ENCODE data around the gene TBX21.

Gene TBX21

DNA sequence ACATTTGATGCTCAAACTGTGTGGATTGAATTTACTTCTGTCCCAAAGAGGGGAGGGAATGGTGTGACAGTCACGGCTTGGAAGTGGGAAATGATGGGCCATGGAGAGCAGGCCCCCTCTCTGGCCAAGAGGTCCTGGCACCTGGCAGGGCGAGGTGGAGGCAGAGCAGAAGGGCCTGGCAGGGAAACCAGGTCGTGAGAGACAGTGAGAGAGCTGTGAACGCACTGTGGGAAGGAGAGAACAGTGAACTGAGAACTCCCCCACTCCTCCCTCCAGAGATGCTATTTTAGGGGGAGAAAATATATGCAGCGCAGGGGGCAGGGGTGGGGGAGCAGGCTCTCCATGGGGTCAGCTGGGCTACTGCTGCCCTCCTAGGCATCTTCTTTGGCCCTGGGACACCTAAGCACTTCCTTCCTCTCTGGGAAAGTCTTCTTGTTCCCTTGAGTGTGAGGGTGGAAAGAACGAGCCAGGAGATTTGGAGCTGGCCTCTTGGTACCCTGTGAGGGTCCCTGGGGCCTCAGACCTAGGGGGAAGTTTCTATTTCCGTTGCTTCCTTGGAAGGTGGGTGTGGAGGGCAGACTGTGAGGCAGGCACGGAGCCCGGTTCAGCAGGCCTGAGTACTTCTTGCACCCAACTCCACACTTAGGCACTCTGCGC is 17.2 kb upstream of the TBX21 start:
- TF ChIP-seq, protein P1, sequence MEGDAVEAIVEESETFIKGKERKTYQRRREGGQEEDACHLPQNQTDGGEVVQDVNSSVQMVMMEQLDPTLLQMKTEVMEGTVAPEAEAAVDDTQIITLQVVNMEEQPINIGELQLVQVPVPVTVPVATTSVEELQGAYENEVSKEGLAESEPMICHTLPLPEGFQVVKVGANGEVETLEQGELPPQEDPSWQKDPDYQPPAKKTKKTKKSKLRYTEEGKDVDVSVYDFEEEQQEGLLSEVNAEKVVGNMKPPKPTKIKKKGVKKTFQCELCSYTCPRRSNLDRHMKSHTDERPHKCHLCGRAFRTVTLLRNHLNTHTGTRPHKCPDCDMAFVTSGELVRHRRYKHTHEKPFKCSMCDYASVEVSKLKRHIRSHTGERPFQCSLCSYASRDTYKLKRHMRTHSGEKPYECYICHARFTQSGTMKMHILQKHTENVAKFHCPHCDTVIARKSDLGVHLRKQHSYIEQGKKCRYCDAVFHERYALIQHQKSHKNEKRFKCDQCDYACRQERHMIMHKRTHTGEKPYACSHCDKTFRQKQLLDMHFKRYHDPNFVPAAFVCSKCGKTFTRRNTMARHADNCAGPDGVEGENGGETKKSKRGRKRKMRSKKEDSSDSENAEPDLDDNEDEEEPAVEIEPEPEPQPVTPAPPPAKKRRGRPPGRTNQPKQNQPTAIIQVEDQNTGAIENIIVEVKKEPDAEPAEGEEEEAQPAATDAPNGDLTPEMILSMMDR (IDR thresholded peaks at IDR 0.05; ENCODE audit: borderline replicate concordance, control extremely low read depth, extremely low read depth, insufficient read depth, missing control alignments), result no peak
- DNase-seq (ENCODE audit: low spot score), result no peak
- in situ Hi-C loops (cut with MboI; ENCODE audit: low sequenced_read_pairs, unreplicated experiment), result no loop called here

DNA sequence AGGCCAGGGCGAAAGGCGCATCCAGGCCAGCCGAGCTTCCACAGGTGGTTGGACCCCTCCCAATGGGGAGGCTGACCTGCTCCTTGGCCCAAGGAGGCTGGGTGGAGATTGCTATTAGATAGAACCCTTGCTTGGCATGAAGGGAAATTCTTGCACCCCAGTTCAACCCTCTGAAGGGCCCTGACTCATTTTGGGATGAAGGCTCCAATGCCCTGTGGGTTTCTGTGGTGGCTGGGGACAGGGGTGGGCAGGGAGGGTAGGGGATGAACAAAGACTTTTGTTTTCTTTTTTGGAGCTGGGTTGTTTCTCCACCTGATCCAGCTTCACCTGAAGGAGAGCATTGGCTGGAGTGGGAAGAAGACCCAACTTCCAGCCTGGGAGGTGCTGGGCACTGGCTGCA is 16.7 kb upstream of the TBX21 start:
- TF ChIP-seq, protein P1 (IDR thresholded peaks at IDR 0.05; ENCODE audit: borderline replicate concordance, control extremely low read depth, extremely low read depth, insufficient read depth, missing control alignments), result no peak
- in situ Hi-C loops (cut with MboI; ENCODE audit: low sequenced_read_pairs, unreplicated experiment), result no loop called here
- DNase-seq (ENCODE audit: low spot score), result no peak

DNA sequence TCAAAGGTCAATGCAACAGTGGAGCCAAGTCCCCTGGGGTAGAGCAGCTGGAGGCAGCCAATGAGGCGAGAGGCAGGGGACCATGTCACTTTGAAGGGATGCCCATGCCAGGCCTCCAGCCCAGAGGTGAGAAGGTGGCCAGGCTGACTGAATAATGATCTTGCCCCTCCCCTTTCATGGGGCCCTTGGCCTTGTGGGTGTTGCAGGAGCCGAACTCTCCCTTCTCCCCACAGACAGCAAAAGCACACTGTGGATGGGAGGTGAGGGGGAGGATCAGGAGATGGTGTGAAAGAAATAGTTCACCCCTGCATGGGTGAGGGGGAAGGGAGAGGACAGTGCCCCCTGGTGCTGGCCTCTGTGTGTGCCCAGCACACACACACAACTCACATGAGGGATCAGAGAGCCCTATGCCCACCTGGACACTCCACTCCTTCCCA is 15.8 kb upstream of the TBX21 start:
- in situ Hi-C loops (cut with MboI; ENCODE audit: low sequenced_read_pairs, unreplicated experiment), result no loop called here
- DNase-seq (ENCODE audit: low spot score), result no peak
- TF ChIP-seq, protein P1 (IDR thresholded peaks at IDR 0.05; ENCODE audit: borderline replicate concordance, control extremely low read depth, extremely low read depth, insufficient read depth, missing control alignments), result peak; percentile 51

GRCh38 chr17:47717979-47718621 is 14.9 kb upstream of the TBX21 start:
- in situ Hi-C loops (cut with MboI; ENCODE audit: low sequenced_read_pairs, unreplicated experiment), result no loop called here
- no peak for DNase-seq (ENCODE audit: low spot score)
- TF ChIP-seq, protein P1 (IDR thresholded peaks at IDR 0.05; ENCODE audit: borderline replicate concordance, control extremely low read depth, extremely low read depth, insufficient read depth, missing control alignments), result no peak

GRCh38 chr17:47718634-47719405 is 14.2 kb upstream of the TBX21 start:
- in situ Hi-C loops (cut with MboI; ENCODE audit: low sequenced_read_pairs, unreplicated experiment), result no loop called here
- TF ChIP-seq, protein P1 (IDR thresholded peaks at IDR 0.05; ENCODE audit: borderline replicate concordance, control extremely low read depth, extremely low read depth, insufficient read depth, missing control alignments), result no peak
- DNase-seq (ENCODE audit: low spot score), result no peak

DNA sequence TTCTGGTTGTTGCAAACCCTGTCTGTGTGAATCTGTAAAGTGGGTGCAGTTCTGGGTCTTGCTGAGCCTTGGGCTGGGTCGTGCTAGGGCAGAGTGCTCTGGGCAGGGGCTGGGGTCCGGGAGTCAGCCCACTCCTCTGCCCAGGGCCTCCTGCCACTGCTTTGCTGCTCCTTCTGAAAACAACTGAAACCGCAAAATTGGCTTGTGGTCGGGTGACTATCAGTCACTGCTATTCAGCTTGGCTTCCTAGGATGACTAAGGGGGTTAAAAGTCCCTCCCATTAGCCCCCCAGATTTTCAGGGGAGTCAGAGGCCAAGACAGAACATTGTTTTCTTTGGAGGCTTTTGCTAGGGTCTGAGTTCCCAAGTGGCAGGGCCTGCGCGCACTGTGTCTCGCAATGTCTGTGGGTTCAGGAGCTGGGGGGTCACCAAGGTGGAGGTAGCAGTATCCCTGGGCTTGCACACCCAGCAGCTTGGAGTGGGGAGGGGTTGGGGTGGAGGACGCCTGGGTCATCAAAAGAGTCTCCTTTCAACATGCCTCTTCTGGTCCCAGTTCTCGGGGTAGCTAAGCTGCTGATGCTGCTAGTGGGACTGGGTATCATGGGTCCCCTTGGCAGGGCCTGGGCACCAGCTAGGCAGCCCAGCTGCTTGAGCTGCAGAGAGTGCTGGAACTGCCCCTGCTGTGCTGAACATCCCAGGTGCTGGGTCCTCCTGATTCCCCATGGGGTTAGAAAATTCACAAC is 13.5 kb upstream of the TBX21 start:
- in situ Hi-C loops (cut with MboI; ENCODE audit: low sequenced_read_pairs, unreplicated experiment), result no loop called here
- TF ChIP-seq, protein P1 (IDR thresholded peaks at IDR 0.05; ENCODE audit: borderline replicate concordance, control extremely low read depth, extremely low read depth, insufficient read depth, missing control alignments), result no peak
- no peak for DNase-seq (ENCODE audit: low spot score)

Measured in GM13976 (cell line).